ENCODE results near the gene RFX1. TPM values are rescaled to one million over a fixed set of nuclear protein-coding genes. Genes with fewer than 3 reads are reported as not detected.

RFX1 gene
- total and polyA plus RNA-seq, 2 donors (not counting 1 experiment from before 2014, with no cell fraction given) = 9.2 to 33.3 TPM

GRCh38 chr19:13986348-13986904 lies 19.7 kb downstream of the RFX1 start:
- intact Hi-C loops (cut with micrococcal nuclease) = loop anchor here (1.0 to 2.0 kb wide), 6 partner anchors 20 to 147 kb away; partner anchors contain the start of genes BRME1, CC2D1A, DCAF15 and RFX1
- POLR2A ChIA-PET = interaction anchor here (0.6 to 3.5 kb wide), 8 partner anchors 12 to 140 kb away, joined by 3 to 42 read pairs (median 3); partner anchors contain the start of genes DCAF15, IL27RA and RFX1
- 1% methylated on average over 19 of the region's 19 CpGs for WGBS (ENCODE audit: insufficient coverage)
- peaks cover 0 to 13% of the 10 kb centered on the region in 2 experiments for H3K36me3 ChIP-seq (replicated peaks in 1 of 2; ENCODE audit: control extremely low read depth in 1 of 2, control insufficient read depth in 1 of 2, extremely low read depth in 1 of 2, insufficient read depth in 2 of 2, low read length in 1 of 2)
- CTCF ChIA-PET = interaction anchor here (0.8 to 5.4 kb wide), 8 partner anchors 12 to 85 kb away, joined by 3 to 29 read pairs (median 4); partner anchors contain the start of genes DCAF15 and IL27RA
- no peaks in the 10 kb centered on the region for H3K9me3 Mint-ChIP-seq (ENCODE audit: insufficient read depth)
- H3K4me1 ChIP-seq (ENCODE audit: control insufficient read depth in 2 of 2, insufficient read depth in 2 of 2, low read length in 2 of 2) = peaks cover 59 to 69% of the 10 kb centered on the region in 2 donors
- DNase-seq = peak; percentile 98
- H3K27ac ChIP-seq (ENCODE audit: low read length in 2 of 2) = peak overlapping the region; percentile 95 to 99
- no peaks in the 10 kb centered on the region for H3K9me3 ChIP-seq (ENCODE audit: control extremely low read depth in 1 of 3, control insufficient read depth in 2 of 3, insufficient read depth in 1 of 3, low read length in 2 of 3)
- no peaks in the 10 kb centered on the region for H4K20me1 ChIP-seq (ENCODE audit: control insufficient read depth, insufficient read depth, low read length, poor library complexity, severe bottlenecking)
- H3K27me3 ChIP-seq (replicated peaks in 1 of 4; ENCODE audit: control extremely low read depth in 1 of 4, control insufficient read depth in 3 of 4, insufficient read depth in 4 of 4, low read length in 3 of 4) = no peaks in the 10 kb centered on the region
- H3K9ac ChIP-seq (ENCODE audit: low read length) = peak overlapping the region; percentile 65
- peak overlapping the region; percentile 89 for H3K4me2 ChIP-seq (replicated peaks; ENCODE audit: low read depth, low read length, poor library complexity, severe bottlenecking)
- H3K79me2 ChIP-seq (ENCODE audit: control insufficient read depth, insufficient read depth, low read length) = peaks cover 37% of the 10 kb centered on the region
- peak overlapping the region; percentile 9 to 54 (median 35) for H3K4me3 ChIP-seq (ENCODE audit: control extremely low read depth in 1 of 5, extremely low read depth in 1 of 5, insufficient read depth in 1 of 5, low read depth in 2 of 5, low read length in 4 of 5)
- TF ChIP-seq, protein P1, sequence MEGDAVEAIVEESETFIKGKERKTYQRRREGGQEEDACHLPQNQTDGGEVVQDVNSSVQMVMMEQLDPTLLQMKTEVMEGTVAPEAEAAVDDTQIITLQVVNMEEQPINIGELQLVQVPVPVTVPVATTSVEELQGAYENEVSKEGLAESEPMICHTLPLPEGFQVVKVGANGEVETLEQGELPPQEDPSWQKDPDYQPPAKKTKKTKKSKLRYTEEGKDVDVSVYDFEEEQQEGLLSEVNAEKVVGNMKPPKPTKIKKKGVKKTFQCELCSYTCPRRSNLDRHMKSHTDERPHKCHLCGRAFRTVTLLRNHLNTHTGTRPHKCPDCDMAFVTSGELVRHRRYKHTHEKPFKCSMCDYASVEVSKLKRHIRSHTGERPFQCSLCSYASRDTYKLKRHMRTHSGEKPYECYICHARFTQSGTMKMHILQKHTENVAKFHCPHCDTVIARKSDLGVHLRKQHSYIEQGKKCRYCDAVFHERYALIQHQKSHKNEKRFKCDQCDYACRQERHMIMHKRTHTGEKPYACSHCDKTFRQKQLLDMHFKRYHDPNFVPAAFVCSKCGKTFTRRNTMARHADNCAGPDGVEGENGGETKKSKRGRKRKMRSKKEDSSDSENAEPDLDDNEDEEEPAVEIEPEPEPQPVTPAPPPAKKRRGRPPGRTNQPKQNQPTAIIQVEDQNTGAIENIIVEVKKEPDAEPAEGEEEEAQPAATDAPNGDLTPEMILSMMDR (IDR thresholded peaks at IDR 0.05) = no peak
- TF ChIP-seq EZH2 (IDR thresholded peaks at IDR 0.05; ENCODE audit: borderline replicate concordance, insufficient read depth, low read depth, low read length, poor library complexity, severe bottlenecking) = no peak
- H3K27ac Mint-ChIP-seq = peak overlapping the region; percentile 99
- H2AFZ ChIP-seq (ENCODE audit: insufficient read depth, low read depth, low read length, poor library complexity, severe bottlenecking) = peak overlapping the region; percentile 71
- peaks cover 67% of the 10 kb centered on the region for H3K4me1 Mint-ChIP-seq
- H3K4me3 Mint-ChIP-seq = peak overlapping the region; percentile 71
- ATAC-seq (ENCODE audit: low read depth) = peak; percentile 82
- no peaks in the 10 kb centered on the region for H3K27me3 Mint-ChIP-seq

All from B cell (primary cell).